Naive thymus-derived CD8-positive, alpha-beta T cell (primary cell): Measurements from ENCODE around the gene TSHZ2. TPM values are rescaled to one million over a fixed set of nuclear protein-coding genes. Genes with fewer than 3 reads are reported as not detected.
"Not testable (repeated sequence)": the region's sequence is repeated elsewhere in the genome, so short reads cannot be mapped to it uniquely, and the experiment has no call there.

Experiments
- ATAC-seq, 2 donors: fragments of 150-1000 bp; cut with Tn5 transposase in 1 of 2; sonication (Bioruptor Pico), chemical (Tn5 transposase) in 1 of 2; 1 replicate in 1 of 2; 2 replicates in 1 of 2; pipeline ENCODE4 v1.10.0; 2021; ENCODE audit warnings: mild to moderate bottlenecking in 2 of 2, moderate library complexity in 2 of 2
- POLR2A ChIA-PET: fragments of 350-600 bp; sonication (Branson Sonifier 250); formaldehyde crosslinking; loops from one replicate; lab custom pipeline; 2021; ENCODE audit warnings: antibody characterized with exemption; lab: Charles Lee
- DNase-seq, 10 donors: peaks; one replicate each; pipeline versions ENCODE4 v3.0.0 to v3.0.0-alpha.2; 2020 to 2022
- H3K27ac Mint-ChIP-seq, 10 donors: one replicate each; pipeline ENCODE4 v1.8.0; 2020 to 2022; ENCODE audit warnings: mild to moderate bottlenecking in 10 of 10, mixed read lengths in 10 of 10, moderate library complexity in 4 of 10, inconsistent platforms in 1 of 10
- H3K27me3 Mint-ChIP-seq, 5 donors: one replicate each; pipeline ENCODE4 v1.8.0; 2021 to 2022; ENCODE audit warnings: mixed read lengths in 5 of 5
- H3K36me3 Mint-ChIP-seq, 3 donors: one replicate each; pipeline ENCODE4 v1.8.0; 2020 to 2022; ENCODE audit warnings: mixed read lengths in 3 of 3, mild to moderate bottlenecking in 2 of 3, inconsistent platforms in 1 of 3
- H3K4me1 Mint-ChIP-seq, 4 donors: one replicate each; pipeline ENCODE4 v1.8.0; 2021 to 2022; ENCODE audit warnings: mixed read lengths in 4 of 4
- H3K4me3 Mint-ChIP-seq, 10 donors: one replicate each; pipeline ENCODE4 v1.8.0; 2020 to 2022; ENCODE audit warnings: mild to moderate bottlenecking in 10 of 10, mixed read lengths in 10 of 10, moderate library complexity in 6 of 10, inconsistent platforms in 1 of 10
- H3K9me3 Mint-ChIP-seq, 9 donors: one replicate each; pipeline ENCODE4 v1.8.0; 2020 to 2022; ENCODE audit warnings: mixed read lengths in 9 of 9, mild to moderate bottlenecking in 3 of 9, inconsistent platforms in 1 of 9, moderate library complexity in 1 of 9
- polyA plus RNA-seq, 3 donors: library from polyadenylated mRNA; unstranded; fragments of 300-500 nt; fragmentation: Illumina TruSeq; gene quantifications; one replicate each; pipeline ENCODE4 v1.2.3, GENCODE V29; 2021
- total RNA-seq, 8 experiments: library from RNA in 2 of 8; stranded (reverse) in 2 of 8; gene quantifications; one replicate each; pipeline ENCODE4 v1.2.3 and lab custom pipeline; 2021 to 2026

TSHZ2 gene
- total and polyA plus RNA-seq, 5 experiments from 2014 or later = 0.42 to 10.0 (median 5.1) TPM; not detected in 1

DNA sequence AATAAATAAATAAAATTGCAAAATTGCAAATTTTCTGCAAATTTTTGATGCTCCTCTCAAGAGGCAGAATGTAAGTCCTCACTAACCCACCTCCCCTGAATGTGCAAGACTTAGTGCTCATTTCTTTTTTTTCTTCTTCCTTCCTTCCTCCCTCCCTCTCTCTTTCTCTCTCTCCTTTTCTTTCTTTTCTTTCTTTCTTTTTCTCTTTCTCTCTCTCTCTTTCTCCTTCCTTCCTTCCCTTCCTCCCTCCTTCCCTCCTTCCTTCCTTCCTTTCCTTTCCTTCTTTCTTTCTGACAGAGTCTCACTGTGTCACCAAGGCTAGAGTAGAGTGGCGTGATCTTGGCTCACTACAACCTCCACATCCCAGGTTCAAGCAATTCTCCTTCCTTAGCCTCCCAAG lies 561.3 kb downstream of the TSHZ2 start:
- H3K27me3 Mint-ChIP-seq = peaks cover 0 to 4% (median 0%) of the 10 kb centered on the region in 5 donors
- no peaks in the 10 kb centered on the region for H3K36me3 Mint-ChIP-seq
- peak overlapping the region in 1 of 10 donors; percentile 85 for H3K27ac Mint-ChIP-seq
- peaks cover 0 to 3% (median under 1%) of the 10 kb centered on the region in 4 donors for H3K4me1 Mint-ChIP-seq
- peaks cover 0 to 2% (median 0%) of the 10 kb centered on the region in 9 donors for H3K9me3 Mint-ChIP-seq
- no peak for DNase-seq
- ATAC-seq = no peak
- no peak overlapping the region for H3K4me3 Mint-ChIP-seq
- POLR2A ChIA-PET = no interaction called here

DNA sequence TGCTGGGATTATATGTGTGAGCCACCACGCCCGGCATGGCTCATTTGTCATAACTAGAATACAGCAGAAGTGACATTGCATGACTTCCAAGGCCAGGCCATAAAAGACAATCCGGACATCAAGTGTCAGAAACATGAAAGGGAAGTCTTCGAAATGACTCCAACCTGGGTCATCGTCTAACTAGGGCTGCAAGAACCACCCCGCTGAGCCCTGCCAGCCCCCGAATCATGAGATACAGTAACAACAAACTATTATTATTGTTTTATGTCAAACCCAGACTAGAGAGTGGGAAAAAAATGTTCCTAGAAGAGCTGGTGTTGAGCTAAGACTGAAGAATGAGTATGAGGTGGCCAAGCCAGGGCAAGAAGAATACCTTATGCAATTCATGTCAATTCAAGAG lies 561.9 kb downstream of the TSHZ2 start:
- H3K9me3 Mint-ChIP-seq = peaks cover 0 to 2% (median 0%) of the 10 kb centered on the region in 9 donors
- POLR2A ChIA-PET = no interaction called here
- peaks cover 0 to under 1% (median 0%) of the 10 kb centered on the region in 5 donors for H3K27me3 Mint-ChIP-seq
- ATAC-seq = no peak
- no peak for DNase-seq
- no peak overlapping the region for H3K4me3 Mint-ChIP-seq
- H3K4me1 Mint-ChIP-seq = peaks cover 0 to 4% (median 2%) of the 10 kb centered on the region in 4 donors
- no peaks in the 10 kb centered on the region for H3K36me3 Mint-ChIP-seq
- no peak overlapping the region for H3K27ac Mint-ChIP-seq

DNA sequence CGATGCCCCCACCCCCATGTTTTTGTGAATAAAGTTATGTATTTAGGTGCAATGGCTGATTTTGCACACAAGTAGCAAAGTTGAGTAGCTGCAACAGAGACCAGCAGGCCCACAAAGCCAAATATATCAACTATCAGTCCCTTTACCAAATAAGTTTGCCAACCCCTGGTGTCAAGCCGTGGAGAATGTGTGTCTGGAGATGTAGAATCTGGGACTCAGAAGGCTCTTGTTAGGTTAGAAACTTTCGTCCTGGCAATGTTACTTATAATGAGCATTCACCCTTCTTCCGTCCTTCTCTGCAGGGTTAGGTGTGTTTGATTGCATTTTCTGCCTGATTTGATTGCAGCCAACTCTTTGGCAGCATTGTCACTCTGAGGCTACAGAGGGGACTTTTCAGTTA lies 563.7 kb downstream of the TSHZ2 start:
- H3K27ac Mint-ChIP-seq = no peak overlapping the region
- ATAC-seq (no peak), DNase-seq (no peak)
- H3K9me3 Mint-ChIP-seq = no peaks in the 10 kb centered on the region
- no peaks in the 10 kb centered on the region for H3K27me3 Mint-ChIP-seq
- H3K36me3 Mint-ChIP-seq = no peaks in the 10 kb centered on the region
- peaks cover 0 to 5% (median 2%) of the 10 kb centered on the region in 4 donors for H3K4me1 Mint-ChIP-seq
- POLR2A ChIA-PET = no interaction called here
- H3K4me3 Mint-ChIP-seq = no peak overlapping the region

DNA sequence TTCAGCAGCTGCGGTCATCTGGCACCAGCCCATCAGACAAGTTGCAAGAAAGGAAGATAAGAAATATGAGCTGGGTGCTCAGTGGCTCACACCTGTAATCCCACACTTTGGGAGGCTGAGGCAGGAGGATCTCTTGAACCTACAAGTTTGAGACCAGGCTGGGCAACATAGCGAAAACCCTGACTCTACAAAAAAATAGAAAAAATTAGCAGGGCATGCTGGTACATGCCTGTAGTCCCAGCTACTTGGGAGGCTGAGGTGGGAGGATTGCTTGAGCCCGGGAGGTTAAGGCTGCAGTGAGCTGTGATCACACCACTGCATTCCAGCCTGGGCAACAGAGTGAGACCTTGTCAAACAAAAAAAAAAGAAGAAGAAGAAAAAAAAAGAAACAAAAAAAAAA lies 564.2 kb downstream of the TSHZ2 start:
- H3K36me3 Mint-ChIP-seq, DNase-seq, H3K27ac Mint-ChIP-seq, H3K9me3 Mint-ChIP-seq, H3K27me3 Mint-ChIP-seq, H3K4me3 Mint-ChIP-seq, H3K4me1 Mint-ChIP-seq, ATAC-seq, POLR2A ChIA-PET: not testable (repeated sequence)

DNA sequence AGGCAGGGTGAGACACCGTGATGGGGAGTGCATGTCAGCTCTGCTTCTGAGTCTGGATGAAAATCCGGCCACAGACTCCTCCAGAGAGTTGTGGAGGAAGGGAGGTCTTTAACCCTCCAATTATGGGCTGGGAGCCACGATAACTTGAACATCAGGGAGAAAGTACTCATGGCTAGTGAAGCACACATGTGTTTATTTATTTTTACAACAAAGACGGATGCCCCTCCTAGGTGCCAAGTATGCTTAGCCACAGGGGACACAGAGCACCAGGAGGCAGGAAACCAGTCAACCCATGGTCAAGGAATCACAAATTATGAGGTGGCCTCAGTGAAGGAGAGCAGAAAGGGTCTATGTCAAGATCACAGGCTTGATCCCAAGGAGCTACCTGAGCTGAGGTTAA lies 567.4 kb downstream of the TSHZ2 start:
- Mint-ChIP-seq H3K27me3 (no peaks in the 10 kb centered on the region), H3K4me3 (no peak overlapping the region)
- POLR2A ChIA-PET = interaction anchor here (0.7 kb wide), 1 partner anchor 11 kb away, joined by 3 read pairs; no protein-coding TSS in a partner anchor

More for the DNA sequence above, 567.4 kb downstream of the TSHZ2 start:
- DNase-seq = no peak
- H3K9me3 Mint-ChIP-seq = no peaks in the 10 kb centered on the region
- H3K4me1 Mint-ChIP-seq = peaks cover 0 to 5% (median 0%) of the 10 kb centered on the region in 4 donors
- no peak for ATAC-seq
- H3K36me3 Mint-ChIP-seq = no peaks in the 10 kb centered on the region
- peak overlapping the region in 1 of 10 donors; percentile 17 for H3K27ac Mint-ChIP-seq
